ENCODE measurements around the gene UGGT1. TPM values are rescaled to one million over a fixed set of nuclear protein-coding genes. Genes with fewer than 3 reads are reported as not detected.

Gene UGGT1
- total and polyA plus RNA-seq, 7 donors, result 1.8 to 47.9 (median 21.5) TPM

- H3K9me3 ChIP-seq, result peaks cover 0 to 6% (median 4%) of the 10 kb centered on the region in 4 donors
- no peaks in the 10 kb centered on the region for H3K4me1 ChIP-seq
- no peaks in the 10 kb centered on the region for H3K36me3 ChIP-seq
- no peak overlapping the region for H3K27ac ChIP-seq
- no peak for DNase-seq
- no peak for TF ChIP-seq POLR2AphosphoS5 (IDR thresholded peaks at IDR 0.05)
- TF ChIP-seq CTCF (IDR thresholded peaks at IDR 0.05), result no peak
- no peak for TF ChIP-seq EP300 (IDR thresholded peaks at IDR 0.05)
- no peak for TF ChIP-seq POLR2A (IDR thresholded peaks at IDR 0.05)
- WGBS, 2 donors, result 81 to 92% methylated on average over 11 of the region's 11 CpGs
- H3K4me3 ChIP-seq, result no peak overlapping the region
- no peaks in the 10 kb centered on the region for H3K27me3 ChIP-seq
- intact Hi-C loops (cut with DNase I), result no loop called here
These were observed 36.7 kb upstream of the UGGT1 start for GRCh38 chr2:128054104-128054885.

- 62 to 84% methylated on average over 3 of the region's 3 CpGs for WGBS, 2 donors
- H3K9me3 ChIP-seq, result no peaks in the 10 kb centered on the region
- H3K27me3 ChIP-seq, result no peaks in the 10 kb centered on the region
- H3K4me3 ChIP-seq, result no peak overlapping the region
- no peak for DNase-seq
- TF ChIP-seq CTCF (IDR thresholded peaks at IDR 0.05) (no peak), EP300 (IDR thresholded peaks at IDR 0.05) (no peak), POLR2A (IDR thresholded peaks at IDR 0.05) (no peak), POLR2AphosphoS5 (IDR thresholded peaks at IDR 0.05) (no peak)
- no peaks in the 10 kb centered on the region for H3K4me1 ChIP-seq
- no peaks in the 10 kb centered on the region for H3K36me3 ChIP-seq
- intact Hi-C loops (cut with DNase I), result no loop called here
- H3K27ac ChIP-seq, result no peak overlapping the region
These were observed 33.7 kb upstream of the UGGT1 start for GRCh38 chr2:128057334-128057733.

GRCh38 chr2:128058114-128058513 lies 32.9 kb upstream of the UGGT1 start:
- Histone ChIP-seq H3K27me3 (no peaks in the 10 kb centered on the region), H3K4me3 (no peak overlapping the region), H3K4me1 (no peaks in the 10 kb centered on the region), H3K36me3 (no peaks in the 10 kb centered on the region), H3K27ac (no peak overlapping the region), H3K9me3 (no peaks in the 10 kb centered on the region)
- intact Hi-C loops (cut with DNase I), result no loop called here
- TF ChIP-seq EP300 (IDR thresholded peaks at IDR 0.05), result no peak
- no peak for TF ChIP-seq CTCF (IDR thresholded peaks at IDR 0.05)
- TF ChIP-seq POLR2AphosphoS5 (IDR thresholded peaks at IDR 0.05), result no peak
- no peak for TF ChIP-seq POLR2A (IDR thresholded peaks at IDR 0.05)
- 75 to 77% methylated on average over 2 of the region's 2 CpGs for WGBS, 2 donors
- no peak for DNase-seq

GRCh38 chr2:128062571-128062970 lies 28.4 kb upstream of the UGGT1 start:
- no peak overlapping the region for H3K4me3 ChIP-seq
- H3K36me3 ChIP-seq, result no peaks in the 10 kb centered on the region
- intact Hi-C loops (cut with DNase I), result no loop called here
- H3K27ac ChIP-seq, result no peak overlapping the region
- no peak for TF ChIP-seq POLR2A (IDR thresholded peaks at IDR 0.05)
- TF ChIP-seq EP300 (IDR thresholded peaks at IDR 0.05), result no peak
- TF ChIP-seq POLR2AphosphoS5 (IDR thresholded peaks at IDR 0.05), result no peak
- no peak for TF ChIP-seq CTCF (IDR thresholded peaks at IDR 0.05)
- DNase-seq, result no peak
- H3K27me3 ChIP-seq, result no peaks in the 10 kb centered on the region
- no peaks in the 10 kb centered on the region for H3K4me1 ChIP-seq
- whole genome bisulfite sequencing, 2 donors, result 93% methylated on average over 8 of the region's 8 CpGs
- H3K9me3 ChIP-seq, result no peaks in the 10 kb centered on the region

- 95 to 96% methylated on average over 1 of the region's 1 CpG for WGBS, 2 donors
- Histone ChIP-seq H3K4me1 (no peaks in the 10 kb centered on the region), H3K27me3 (no peaks in the 10 kb centered on the region), H3K4me3 (no peak overlapping the region), H3K9me3 (no peaks in the 10 kb centered on the region), H3K27ac (no peak overlapping the region), H3K36me3 (no peaks in the 10 kb centered on the region)
- TF ChIP-seq CTCF (IDR thresholded peaks at IDR 0.05), result no peak
- TF ChIP-seq POLR2A (IDR thresholded peaks at IDR 0.05), result no peak
- no peak for TF ChIP-seq POLR2AphosphoS5 (IDR thresholded peaks at IDR 0.05)
- TF ChIP-seq EP300 (IDR thresholded peaks at IDR 0.05), result no peak
- DNase-seq, result no peak
- intact Hi-C loops (cut with DNase I), result no loop called here
These were observed 26.6 kb upstream of the UGGT1 start for GRCh38 chr2:128064353-128064752.
